SK-N-SH (cell line): Measurements from ENCODE around the gene THAP2. TPM values are rescaled to one million over a fixed set of nuclear protein-coding genes. Genes with fewer than 3 reads are reported as not detected.
A peak's percentile ranks its signal among the peaks of the same experiment; 100 is the strongest.

Experiments
- CTCF ChIA-PET: fragments of 300-600, 350-600 bp; formaldehyde crosslinking; extraction: SDS; loops from one replicate; lab custom pipeline; 2021; lab: Yijun Ruan, JAX
- POLR2A ChIA-PET: fragments of 350-600 bp; sonication (Branson Sonifier 250); formaldehyde crosslinking; extraction: SDS; loops from one replicate; lab custom pipeline; 2020; ENCODE audit warnings: antibody characterized with exemption, inconsistent platforms; lab: Yijun Ruan, JAX
- DNase-seq: peaks from one replicate; pipeline ENCODE4 v3.0.0; 2012
- H2AFZ ChIP-seq: fragments of 200-600 bp; sonication (generic); 2 replicates; pipeline ENCODE4 v1.8.1; 2016; ENCODE audit warnings: antibody characterized with exemption, mild to moderate bottlenecking, low read depth
- H3F3A ChIP-seq: fragments of 200-600 bp; sonication (generic); replicated peaks from 2 replicates; pipeline ENCODE3; 2016; ENCODE audit warnings: antibody characterized with exemption, mild to moderate bottlenecking; ENCODE audit not compliant: insufficient read depth
- H3K27ac ChIP-seq, 2 experiments: fragments of 200-500 bp in 1 of 2; fragments of 200-600 bp in 1 of 2; sonication (Bioruptor generic) in 1 of 2; sonication (generic), shearing (Covaris generic) in 1 of 2; 2 replicates each; pipeline versions ENCODE4 v1.5.1 to v1.6.1; 2014 to 2016; ENCODE audit warnings: low read depth in 2 of 2, inconsistent platforms in 1 of 2, low read length in 1 of 2, mild to moderate bottlenecking in 1 of 2, mixed read lengths in 1 of 2
- H3K27me3 ChIP-seq: fragments of 200-600 bp; sonication (generic), shearing (Covaris generic); 2 replicates; pipeline ENCODE4 v1.6.1; 2016; ENCODE audit warnings: mixed run types; ENCODE audit not compliant: insufficient read depth
- H3K36me3 ChIP-seq, 2 experiments: fragments of 200-500 bp in 1 of 2; fragments of 200-600 bp in 1 of 2; sonication (Bioruptor generic) in 1 of 2; sonication (generic) in 1 of 2; replicated peaks in 1 of 2; 2 replicates each; pipeline versions ENCODE3 to v1.5.1; 2014 to 2016; ENCODE audit warnings: low read length in 1 of 2, mild to moderate bottlenecking in 1 of 2; ENCODE audit not compliant: insufficient read depth in 2 of 2, control insufficient read depth in 1 of 2
- H3K4me1 ChIP-seq, 2 experiments: fragments of 200-500 bp in 1 of 2; fragments of 200-600 bp in 1 of 2; sonication (Bioruptor generic) in 1 of 2; sonication (generic), shearing (Covaris generic) in 1 of 2; 2 replicates each; pipeline versions ENCODE4 v1.5.1 to v1.6.1; 2014 to 2016; ENCODE audit warnings: low read depth in 1 of 2, low read length in 1 of 2, mixed run types in 1 of 2; ENCODE audit not compliant: insufficient read depth in 2 of 2, control insufficient read depth in 1 of 2
- H3K4me2 ChIP-seq: fragments of 200-600 bp; sonication (generic), shearing (Covaris generic); 2 replicates; pipeline ENCODE4 v1.6.1; 2017; ENCODE audit warnings: mixed run types
- H3K4me3 ChIP-seq, 2 experiments: fragments of 200-500 bp in 1 of 2; fragments of 200-600 bp in 1 of 2; sonication (Bioruptor generic) in 1 of 2; sonication (generic), shearing (Covaris generic) in 1 of 2; 2 replicates each; pipeline versions ENCODE4 v1.5.1 to v1.8.1; 2014 to 2016; ENCODE audit warnings: low read depth in 2 of 2, inconsistent platforms in 1 of 2, low read length in 1 of 2, mild to moderate bottlenecking in 1 of 2, mixed read lengths in 1 of 2, moderate library complexity in 1 of 2
- H3K79me2 ChIP-seq: fragments of 200-600 bp; sonication (generic); 2 replicates; pipeline ENCODE4 v1.8.1; 2017; ENCODE audit warnings: mild to moderate bottlenecking; ENCODE audit not compliant: insufficient read depth
- H3K9ac ChIP-seq: fragments of 200-600 bp; sonication (generic); 2 replicates; pipeline ENCODE4 v1.6.1; 2017; ENCODE audit warnings: mixed run types
- H3K9me2 ChIP-seq: fragments of 200-600 bp; sonication (generic); 2 replicates; pipeline ENCODE4 v1.6.1; 2017; ENCODE audit warnings: mixed run types
- H3K9me3 ChIP-seq: fragments of 200-600 bp; sonication (generic); 2 replicates; pipeline ENCODE4 v1.6.1; 2017; ENCODE audit warnings: mixed run types, mild to moderate bottlenecking, moderate library complexity
- H4K20me1 ChIP-seq: fragments of 200-600 bp; sonication (generic); 2 replicates; pipeline ENCODE4 v1.6.1; 2017; ENCODE audit warnings: mild to moderate bottlenecking, mixed run types; ENCODE audit not compliant: insufficient read depth
- RAD21 ChIP-seq: IDR thresholded peaks from 2 replicates; pipeline ENCODE4 v1.6.1; 2012; ENCODE audit warnings: mild to moderate bottlenecking, low read length
- RFX5 ChIP-seq: IDR thresholded peaks from 2 replicates; pipeline ENCODE4 v1.6.1; 2012; ENCODE audit warnings: mild to moderate bottlenecking, improper control_type of control experiment, low read length
- SMC3 ChIP-seq: IDR thresholded peaks from 2 replicates; pipeline ENCODE4 v1.6.1; 2012; ENCODE audit warnings: low read depth, low read length, improper control_type of control experiment
- WGBS: methylation state at CpG from one replicate; pipeline ENCODE4 v1.1.6; 2017; ENCODE audit warnings: low lambda C conversion rate; 5-methylcytosine and 5-hydroxymethylcytosine counted together
- polyA plus RNA-seq, 3 experiments: library from polyadenylated mRNA; depleted of rRNA; stranded (reverse); fragments of >200 nt; gene quantifications; 2 replicates each; pipeline ENCODE4 v1.2.3, GENCODE V29; 2012
- TF ChIP-seq, protein P1 (sequence below): fragments of 200-600 bp; sonication (generic); IDR thresholded peaks from 2 replicates; pipeline ENCODE4 v1.6.1; 2017; ENCODE audit warnings: antibody characterized with exemption, mild to moderate bottlenecking, moderate library complexity
- TF ChIP-seq, protein P2 (sequence below): IDR thresholded peaks from 2 replicates; pipeline ENCODE4 v1.6.1; 2012; ENCODE audit warnings: mild to moderate bottlenecking, low read depth, low read length, moderate library complexity

THAP2 gene
- polyA plus RNA-seq, 1 of the 3 experiments (the other 2 are of a cell fraction), result 2.9 TPM

DNA sequence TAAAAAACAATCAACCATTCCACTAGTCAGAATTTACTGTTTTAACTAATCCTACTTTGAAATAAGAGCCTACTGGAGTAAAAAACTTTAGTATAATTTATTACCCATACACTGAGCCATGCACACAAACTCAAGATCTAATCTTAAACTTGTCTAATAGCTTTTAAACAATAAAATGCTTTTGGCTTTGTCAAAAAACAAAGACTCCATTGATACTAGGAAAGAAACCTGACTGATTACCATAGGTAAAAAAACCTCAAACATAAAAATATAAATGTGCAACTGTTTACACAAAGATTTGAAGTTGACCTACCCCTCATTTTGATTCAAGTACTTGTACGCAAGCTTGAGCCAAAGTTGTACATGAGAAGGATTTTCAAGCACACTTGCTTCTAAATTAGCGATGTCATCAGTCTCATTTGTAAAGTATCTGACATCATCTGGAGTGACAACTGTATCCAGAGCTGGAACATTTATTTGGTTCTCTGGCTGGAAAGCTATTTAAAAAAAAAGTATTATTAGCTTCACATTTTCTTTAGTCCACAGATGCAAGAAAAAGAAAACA, 36.6 kb upstream of the THAP2 start:
- Histone ChIP-seq H4K20me1 (no peaks in the 10 kb centered on the region; the same call in 1 of the 2 replicates), H3K79me2 (peaks cover 33% of the 10 kb centered on the region; the same call in 1 of the 2 replicates), H3K4me1 (peaks cover 0 to 17% of the 10 kb centered on the region in 2 experiments; a peak in 2 of 4 replicates), H3K36me3 (peaks cover 95 to 97% of the 10 kb centered on the region in 2 experiments), H3K9me2 (no peaks in the 10 kb centered on the region), H2AFZ (no peak overlapping the region), H3F3A (peaks cover 34% of the 10 kb centered on the region), H3K4me3 (no peak overlapping the region), H3K4me2 (no peak overlapping the region), H3K9me3 (no peaks in the 10 kb centered on the region), H3K27ac (peak overlapping the region; percentile 58 to 77), H3K9ac (no peak overlapping the region), H3K27me3 (no peaks in the 10 kb centered on the region)
- WGBS, result 94% methylated on average over 2 of the region's 2 CpGs
- CTCF ChIA-PET, result interaction anchor here (0.6 to 4.1 kb wide), 8 partner anchors 9 to 246 kb away, joined by 3 to 17 read pairs (median 4); no protein-coding TSS in a partner anchor
- no peak for TF ChIP-seq RFX5
- POLR2A ChIA-PET, result no interaction called here
- no peak for DNase-seq

DNA sequence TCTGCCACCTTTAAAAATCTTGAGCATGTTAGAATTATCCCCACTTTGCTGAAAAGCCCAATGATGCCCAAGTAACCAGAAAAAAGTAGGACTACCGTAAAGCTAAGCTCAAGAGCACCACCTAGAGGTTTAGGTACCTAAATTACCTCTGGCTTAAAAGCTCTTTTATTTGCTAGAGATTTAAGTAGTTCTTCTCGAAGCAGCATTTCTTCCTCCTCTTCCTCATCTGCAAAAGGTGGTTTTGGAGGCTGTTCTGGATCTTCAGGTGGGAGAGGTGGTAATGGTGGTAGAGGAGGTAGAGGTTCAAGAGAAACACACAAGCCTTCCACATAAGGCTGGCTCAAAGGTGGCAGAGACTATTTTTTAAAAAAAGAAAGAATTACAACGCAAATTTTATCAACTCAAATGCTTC, 27.4 kb upstream of the THAP2 start:
- H3K79me2 ChIP-seq, result peaks cover 29% of the 10 kb centered on the region; the same call in 1 of the 2 replicates
- POLR2A ChIA-PET, result no interaction called here

More for the DNA sequence above, 27.4 kb upstream of the THAP2 start:
- Histone ChIP-seq H3K4me1 (peaks cover 0 to 5% of the 10 kb centered on the region in 2 experiments; a peak in 2 of 4 replicates), H3F3A (peaks cover 6% of the 10 kb centered on the region), H4K20me1 (no peaks in the 10 kb centered on the region), H3K9ac (no peak overlapping the region), H3K4me2 (no peak overlapping the region), H3K9me3 (no peaks in the 10 kb centered on the region), H3K9me2 (no peaks in the 10 kb centered on the region), H3K36me3 (peaks cover 79 to 96% of the 10 kb centered on the region in 2 experiments), H3K4me3 (no peak overlapping the region), H3K27me3 (no peaks in the 10 kb centered on the region), H2AFZ (no peak overlapping the region), H3K27ac (no peak overlapping the region; a peak in 1 of 4 replicates)
- WGBS, result 42% methylated on average over 3 of the region's 3 CpGs
- CTCF ChIA-PET, result interaction anchor here (0.6 to 4.6 kb wide), 50 partner anchors 9 to 688 kb away, joined by 3 to 33 read pairs (median 4); partner anchors contain the start of genes RAB21 and TMEM19
- TF ChIP-seq, protein P1, sequence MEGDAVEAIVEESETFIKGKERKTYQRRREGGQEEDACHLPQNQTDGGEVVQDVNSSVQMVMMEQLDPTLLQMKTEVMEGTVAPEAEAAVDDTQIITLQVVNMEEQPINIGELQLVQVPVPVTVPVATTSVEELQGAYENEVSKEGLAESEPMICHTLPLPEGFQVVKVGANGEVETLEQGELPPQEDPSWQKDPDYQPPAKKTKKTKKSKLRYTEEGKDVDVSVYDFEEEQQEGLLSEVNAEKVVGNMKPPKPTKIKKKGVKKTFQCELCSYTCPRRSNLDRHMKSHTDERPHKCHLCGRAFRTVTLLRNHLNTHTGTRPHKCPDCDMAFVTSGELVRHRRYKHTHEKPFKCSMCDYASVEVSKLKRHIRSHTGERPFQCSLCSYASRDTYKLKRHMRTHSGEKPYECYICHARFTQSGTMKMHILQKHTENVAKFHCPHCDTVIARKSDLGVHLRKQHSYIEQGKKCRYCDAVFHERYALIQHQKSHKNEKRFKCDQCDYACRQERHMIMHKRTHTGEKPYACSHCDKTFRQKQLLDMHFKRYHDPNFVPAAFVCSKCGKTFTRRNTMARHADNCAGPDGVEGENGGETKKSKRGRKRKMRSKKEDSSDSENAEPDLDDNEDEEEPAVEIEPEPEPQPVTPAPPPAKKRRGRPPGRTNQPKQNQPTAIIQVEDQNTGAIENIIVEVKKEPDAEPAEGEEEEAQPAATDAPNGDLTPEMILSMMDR, result peak; percentile 84
- TF ChIP-seq RAD21 (peak; percentile 85), SMC3 (peak; percentile 45; the same call in 1 of the 2 replicates)
- TF ChIP-seq, protein P2, sequence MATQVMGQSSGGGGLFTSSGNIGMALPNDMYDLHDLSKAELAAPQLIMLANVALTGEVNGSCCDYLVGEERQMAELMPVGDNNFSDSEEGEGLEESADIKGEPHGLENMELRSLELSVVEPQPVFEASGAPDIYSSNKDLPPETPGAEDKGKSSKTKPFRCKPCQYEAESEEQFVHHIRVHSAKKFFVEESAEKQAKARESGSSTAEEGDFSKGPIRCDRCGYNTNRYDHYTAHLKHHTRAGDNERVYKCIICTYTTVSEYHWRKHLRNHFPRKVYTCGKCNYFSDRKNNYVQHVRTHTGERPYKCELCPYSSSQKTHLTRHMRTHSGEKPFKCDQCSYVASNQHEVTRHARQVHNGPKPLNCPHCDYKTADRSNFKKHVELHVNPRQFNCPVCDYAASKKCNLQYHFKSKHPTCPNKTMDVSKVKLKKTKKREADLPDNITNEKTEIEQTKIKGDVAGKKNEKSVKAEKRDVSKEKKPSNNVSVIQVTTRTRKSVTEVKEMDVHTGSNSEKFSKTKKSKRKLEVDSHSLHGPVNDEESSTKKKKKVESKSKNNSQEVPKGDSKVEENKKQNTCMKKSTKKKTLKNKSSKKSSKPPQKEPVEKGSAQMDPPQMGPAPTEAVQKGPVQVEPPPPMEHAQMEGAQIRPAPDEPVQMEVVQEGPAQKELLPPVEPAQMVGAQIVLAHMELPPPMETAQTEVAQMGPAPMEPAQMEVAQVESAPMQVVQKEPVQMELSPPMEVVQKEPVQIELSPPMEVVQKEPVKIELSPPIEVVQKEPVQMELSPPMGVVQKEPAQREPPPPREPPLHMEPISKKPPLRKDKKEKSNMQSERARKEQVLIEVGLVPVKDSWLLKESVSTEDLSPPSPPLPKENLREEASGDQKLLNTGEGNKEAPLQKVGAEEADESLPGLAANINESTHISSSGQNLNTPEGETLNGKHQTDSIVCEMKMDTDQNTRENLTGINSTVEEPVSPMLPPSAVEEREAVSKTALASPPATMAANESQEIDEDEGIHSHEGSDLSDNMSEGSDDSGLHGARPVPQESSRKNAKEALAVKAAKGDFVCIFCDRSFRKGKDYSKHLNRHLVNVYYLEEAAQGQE, result no peak
- peak; percentile 53 for DNase-seq
